Bronchial epithelial cell (primary cell): Measurements from ENCODE around the gene PML. TPM values are rescaled to one million over a fixed set of nuclear protein-coding genes. Genes with fewer than 3 reads are reported as not detected.

ENCODE experiments used
- DNase-seq: peaks from one replicate; pipeline ENCODE4 v3.0.0-alpha.2; 2010; ENCODE audit warnings: low read depth
- FAIRE-seq: peaks from 2 replicates; lab custom pipeline; 2011; peaks lifted over from hg19 to GRCh38; lab: Jason Lieb, UNC
- H3K27me3 ChIP-seq: 2 replicates; pipeline ENCODE4 v1.5.1; 2011; ENCODE audit warnings: low read length; ENCODE audit not compliant: control insufficient read depth, insufficient read depth
- H3K36me3 ChIP-seq: 2 replicates; pipeline ENCODE4 v1.5.1; 2011; ENCODE audit warnings: low read length; ENCODE audit not compliant: control insufficient read depth, insufficient read depth
- H3K4me3 ChIP-seq: 2 replicates; pipeline ENCODE4 v1.5.1; 2011; ENCODE audit warnings: mild to moderate bottlenecking, low read depth, low read length, control low read depth
- CTCF ChIP-seq: IDR thresholded peaks from 2 replicates; pipeline ENCODE4 v1.5.1; 2011; ENCODE audit warnings: mild to moderate bottlenecking, moderate library complexity, low read length, control low read depth, inconsistent platforms; ENCODE audit not compliant: insufficient read depth, severe bottlenecking
- total RNA-seq: library from RNA; depleted of rRNA; stranded (reverse); fragments of >200 nt; gene quantifications from 2 replicates; pipeline ENCODE4 v1.2.1, GENCODE V29; 2014

The PML gene
- total RNA-seq, 1 donor from 2014 or later = 7.6 TPM

DNA sequence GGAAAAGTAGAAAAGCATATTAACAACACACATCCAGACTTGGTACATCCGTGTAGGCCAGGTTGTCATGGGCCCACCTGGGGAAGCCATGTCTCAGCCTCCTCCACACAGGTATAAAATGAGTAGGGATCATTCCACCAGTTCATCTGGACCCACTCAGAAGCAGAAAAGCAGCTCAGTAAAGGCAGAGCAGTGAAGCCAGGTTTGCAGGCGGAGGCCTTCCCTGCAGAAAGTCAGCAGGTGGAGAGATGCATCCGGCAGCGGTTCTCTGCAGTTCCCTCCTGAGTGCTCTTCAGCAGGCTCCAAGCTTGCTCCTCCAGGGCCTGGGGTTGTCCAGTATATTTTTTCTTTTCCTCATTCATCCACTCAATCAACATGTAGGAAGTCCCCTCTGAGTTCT is 46.1 kb upstream of the PML start:
- Histone ChIP-seq H3K27me3 (no peaks in the 10 kb centered on the region), H3K36me3 (no peaks in the 10 kb centered on the region), H3K4me3 (no peak overlapping the region)
- TF ChIP-seq CTCF = no peak
- no peak for FAIRE-seq
- DNase-seq = no peak

GRCh38 chr15:73948982-73949381 is 45.5 kb upstream of the PML start:
- Histone ChIP-seq H3K4me3 (no peak overlapping the region), H3K36me3 (no peaks in the 10 kb centered on the region), H3K27me3 (no peaks in the 10 kb centered on the region)
- DNase-seq (no peak), FAIRE-seq (no peak)
- no peak for TF ChIP-seq CTCF

GRCh38 chr15:73949496-73949895 is 45.0 kb upstream of the PML start:
- no peak for TF ChIP-seq CTCF

DNA sequence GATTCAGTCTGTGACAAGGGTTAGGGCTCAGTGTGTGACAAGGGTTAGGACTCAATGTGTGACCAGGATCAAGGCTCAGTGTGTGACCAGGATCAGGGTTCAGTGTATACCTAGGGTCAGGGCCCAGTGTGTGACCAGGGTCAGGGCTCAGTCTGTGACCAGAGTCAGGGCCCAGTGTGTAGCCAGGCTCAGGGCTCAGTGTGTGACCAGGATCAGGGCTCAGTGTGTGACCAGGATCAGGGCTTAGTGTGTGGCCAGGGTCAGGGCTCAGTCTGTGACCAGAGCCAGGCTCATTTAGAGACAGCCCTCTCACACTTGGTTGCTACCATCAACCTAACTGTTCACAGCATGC is 44.1 kb upstream of the PML start:
- H3K36me3 ChIP-seq = no peaks in the 10 kb centered on the region
- no peak for TF ChIP-seq CTCF

More at GRCh38 chr15:73949496-73949895, 45.0 kb upstream of the PML start:
- no peaks in the 10 kb centered on the region for H3K36me3 ChIP-seq
- no peaks in the 10 kb centered on the region for H3K27me3 ChIP-seq
- FAIRE-seq = peak; percentile 68
- DNase-seq = no peak
- no peak overlapping the region for H3K4me3 ChIP-seq

DNA sequence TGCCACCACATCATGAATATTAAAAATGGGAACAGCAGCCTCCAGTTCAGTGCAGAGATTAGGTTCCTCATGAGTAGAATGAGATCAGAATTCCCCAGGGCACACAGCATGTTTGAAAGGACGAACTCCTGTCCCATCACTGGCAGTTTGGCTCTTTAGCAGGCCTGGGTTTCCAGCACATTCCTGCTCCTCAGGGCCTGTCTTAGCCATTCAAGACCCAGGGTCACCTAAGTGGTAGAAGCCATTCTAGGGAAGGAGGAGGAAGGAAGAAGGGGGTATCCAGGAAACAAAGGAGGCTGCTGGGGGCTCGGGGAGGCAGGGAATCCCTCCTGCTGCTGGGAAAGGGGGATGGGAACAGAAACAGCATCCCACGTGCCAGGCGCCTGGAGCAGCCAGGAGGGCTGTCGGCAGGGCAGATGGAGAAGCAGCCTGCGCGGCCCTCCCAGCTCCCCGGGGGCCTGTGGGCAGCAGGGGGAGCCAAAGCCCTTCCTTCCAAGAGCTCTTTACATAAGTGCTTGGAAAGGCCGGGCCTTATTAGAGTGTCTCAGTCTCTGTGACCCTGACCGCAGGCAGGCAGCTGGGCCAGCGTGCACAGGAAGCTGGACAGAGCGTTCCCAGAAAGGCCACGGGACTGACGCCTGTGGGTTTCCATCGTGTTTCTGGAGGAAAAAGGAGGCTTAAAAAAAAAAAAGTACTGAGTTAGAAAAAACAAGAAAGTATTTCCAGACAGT is 43.5 kb upstream of the PML start:
- Histone ChIP-seq H3K36me3 (no peaks in the 10 kb centered on the region), H3K27me3 (no peaks in the 10 kb centered on the region), H3K4me3 (no peak overlapping the region)
- peak; percentile 78 for TF ChIP-seq CTCF
- peak; percentile 60 for DNase-seq
- no peak for FAIRE-seq

More for the DNA sequence above, 44.1 kb upstream of the PML start:
- DNase-seq (no peak), FAIRE-seq (no peak)
- no peaks in the 10 kb centered on the region for H3K27me3 ChIP-seq
- H3K4me3 ChIP-seq = no peak overlapping the region

DNA sequence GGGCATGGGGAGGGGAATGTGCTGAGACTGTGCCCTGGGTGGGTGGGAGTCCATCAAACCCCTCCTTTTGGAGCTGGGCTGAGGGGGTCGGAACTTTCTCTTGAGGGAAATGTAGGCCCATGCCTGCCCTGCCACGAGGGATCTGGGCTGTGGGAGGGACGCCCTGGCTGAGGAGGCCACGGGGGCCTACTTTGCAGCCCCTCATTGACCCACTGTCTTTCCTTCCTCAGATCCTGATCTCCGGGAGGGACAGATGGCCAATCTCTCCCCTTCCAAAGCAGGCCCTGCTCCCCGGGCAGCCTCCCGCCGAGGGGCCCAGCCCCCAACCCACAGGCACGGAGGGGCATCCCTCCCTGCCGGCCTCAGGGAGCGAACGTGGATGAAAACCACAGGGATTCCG is 42.9 kb upstream of the PML start:
- Histone ChIP-seq H3K27me3 (no peaks in the 10 kb centered on the region), H3K36me3 (no peaks in the 10 kb centered on the region), H3K4me3 (no peak overlapping the region)
- DNase-seq (no peak), FAIRE-seq (no peak)
- no peak for TF ChIP-seq CTCF
